ENCODE measurements around the gene ALPP.
"Not testable (repeated sequence)": the region's sequence is repeated elsewhere in the genome, so short reads cannot be mapped to it uniquely, and the experiment has no call there.

DNA sequence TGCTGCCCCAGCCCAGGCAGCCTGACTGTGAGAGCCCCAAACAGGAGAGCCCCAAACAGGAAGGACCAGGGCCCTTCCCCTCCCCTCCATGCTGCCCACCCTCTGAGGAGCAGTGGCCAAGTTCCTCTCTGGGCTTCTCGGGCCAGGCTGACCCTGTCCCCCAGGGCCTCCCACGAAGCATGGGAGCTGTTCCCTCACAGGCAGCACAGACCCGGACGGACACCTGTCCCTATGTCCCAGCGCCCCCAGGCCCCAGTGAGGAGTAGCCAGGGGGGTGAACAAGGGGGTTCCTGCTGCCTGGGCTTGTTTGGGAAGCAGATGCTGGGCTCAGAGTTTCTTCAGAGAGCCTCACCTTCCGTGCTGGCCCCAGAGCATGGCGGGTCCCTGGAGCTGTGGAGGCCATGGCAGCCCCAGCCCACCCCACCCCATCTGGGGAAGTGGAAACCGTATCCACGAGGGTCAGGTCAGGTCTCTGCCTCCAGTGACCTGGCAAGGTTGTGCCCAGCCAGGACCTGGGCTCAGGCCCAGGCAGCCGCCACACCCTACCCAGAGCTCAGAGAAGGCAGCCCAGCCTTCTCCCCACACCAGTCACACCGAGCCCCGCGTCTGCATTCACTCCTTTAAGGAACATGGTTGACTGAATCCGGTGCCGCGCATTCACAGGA is 40.3 kb upstream of the ALPP start:
- not testable (repeated sequence) for TF ChIP-seq POLR2A (IDR thresholded peaks at IDR 0.05)
- TF ChIP-seq, protein P1, sequence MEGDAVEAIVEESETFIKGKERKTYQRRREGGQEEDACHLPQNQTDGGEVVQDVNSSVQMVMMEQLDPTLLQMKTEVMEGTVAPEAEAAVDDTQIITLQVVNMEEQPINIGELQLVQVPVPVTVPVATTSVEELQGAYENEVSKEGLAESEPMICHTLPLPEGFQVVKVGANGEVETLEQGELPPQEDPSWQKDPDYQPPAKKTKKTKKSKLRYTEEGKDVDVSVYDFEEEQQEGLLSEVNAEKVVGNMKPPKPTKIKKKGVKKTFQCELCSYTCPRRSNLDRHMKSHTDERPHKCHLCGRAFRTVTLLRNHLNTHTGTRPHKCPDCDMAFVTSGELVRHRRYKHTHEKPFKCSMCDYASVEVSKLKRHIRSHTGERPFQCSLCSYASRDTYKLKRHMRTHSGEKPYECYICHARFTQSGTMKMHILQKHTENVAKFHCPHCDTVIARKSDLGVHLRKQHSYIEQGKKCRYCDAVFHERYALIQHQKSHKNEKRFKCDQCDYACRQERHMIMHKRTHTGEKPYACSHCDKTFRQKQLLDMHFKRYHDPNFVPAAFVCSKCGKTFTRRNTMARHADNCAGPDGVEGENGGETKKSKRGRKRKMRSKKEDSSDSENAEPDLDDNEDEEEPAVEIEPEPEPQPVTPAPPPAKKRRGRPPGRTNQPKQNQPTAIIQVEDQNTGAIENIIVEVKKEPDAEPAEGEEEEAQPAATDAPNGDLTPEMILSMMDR (IDR thresholded peaks at IDR 0.05): not testable (repeated sequence)
